Keratinocyte (primary cell): ENCODE measurements around the gene STK17A. TPM values are rescaled to one million over a fixed set of nuclear protein-coding genes. Genes with fewer than 3 reads are reported as not detected.

Experiments used
- DNase-seq: peaks from one replicate; pipeline ENCODE4 v3.0.0-alpha.2; 2011; ENCODE audit warnings: low read depth, missing footprints, low spot score
- FAIRE-seq: peaks from 2 replicates; lab custom pipeline; 2011; peaks lifted over from hg19 to GRCh38; lab: Jason Lieb, UNC
- H2AFZ ChIP-seq: 2 replicates; pipeline ENCODE4 v1.6.0; 2012; ENCODE audit warnings: low read length, control low read depth, inconsistent platforms; ENCODE audit not compliant: control insufficient read depth
- H3K27ac ChIP-seq: 2 replicates; pipeline ENCODE4 v1.5.1; 2011; ENCODE audit warnings: low read length; ENCODE audit not compliant: control insufficient read depth, insufficient read depth
- H3K27me3 ChIP-seq: 3 replicates; pipeline ENCODE4 v1.6.0; 2011; ENCODE audit warnings: low read length; ENCODE audit not compliant: control insufficient read depth, insufficient read depth; ENCODE audit errors: extremely low read depth
- H3K36me3 ChIP-seq, 2 experiments: 2 replicates in 1 of 2; 3 replicates in 1 of 2; pipeline ENCODE4 v1.5.1; 2011; ENCODE audit warnings: low read length in 2 of 2, mild to moderate bottlenecking in 1 of 2; ENCODE audit not compliant: control insufficient read depth in 2 of 2, insufficient read depth in 2 of 2; ENCODE audit errors: extremely low read depth in 1 of 2
- H3K4me1 ChIP-seq: 3 replicates; pipeline ENCODE4 v1.5.1; 2011; ENCODE audit warnings: low read length; ENCODE audit not compliant: control insufficient read depth, insufficient read depth; ENCODE audit errors: extremely low read depth
- H3K4me2 ChIP-seq: 3 replicates; pipeline ENCODE4 v1.6.0; 2011; ENCODE audit warnings: low read depth, low read length; ENCODE audit not compliant: control insufficient read depth, insufficient read depth; ENCODE audit errors: extremely low read depth
- H3K4me3 ChIP-seq, 3 experiments: fragments of 200-600 bp in 1 of 3; sonication (generic) in 1 of 3; 2 replicates in 2 of 3; 3 replicates in 1 of 3; pipeline ENCODE4 v1.5.1; 2011 to 2016; ENCODE audit warnings: low read length in 3 of 3, mild to moderate bottlenecking in 3 of 3, control low read depth in 2 of 3, inconsistent platforms in 1 of 3, low read depth in 1 of 3, mixed read lengths in 1 of 3, mixed run types in 1 of 3, moderate library complexity in 1 of 3; ENCODE audit not compliant: control insufficient read depth in 2 of 3, insufficient read depth in 2 of 3; ENCODE audit errors: extremely low read depth in 1 of 3
- H3K79me2 ChIP-seq: 2 replicates; pipeline ENCODE4 v1.6.0; 2012; ENCODE audit warnings: low read length; ENCODE audit not compliant: control insufficient read depth, insufficient read depth
- H3K9ac ChIP-seq: 3 replicates; pipeline ENCODE4 v1.6.0; 2011; ENCODE audit warnings: low read length; ENCODE audit not compliant: control insufficient read depth, insufficient read depth; ENCODE audit errors: extremely low read depth
- H3K9me1 ChIP-seq: 3 replicates; pipeline ENCODE4 v1.6.0; 2011; ENCODE audit warnings: low read length; ENCODE audit not compliant: control insufficient read depth, insufficient read depth; ENCODE audit errors: extremely low read depth
- H3K9me3 ChIP-seq: 2 replicates; pipeline ENCODE4 v1.5.1; 2012; ENCODE audit warnings: low read depth, low read length; ENCODE audit not compliant: control insufficient read depth
- H4K20me1 ChIP-seq: 3 replicates; pipeline ENCODE4 v1.6.0; 2011; ENCODE audit warnings: low read length; ENCODE audit not compliant: control insufficient read depth, insufficient read depth; ENCODE audit errors: extremely low read depth
- CTCF ChIP-seq, 3 experiments: IDR thresholded peaks in 1 of 3; conservative IDR thresholded peaks in 1 of 3; optimal IDR thresholded peaks in 1 of 3; 2 replicates in 2 of 3; 3 replicates in 1 of 3; pipeline versions ENCODE3 to v1.5.1; 2011; ENCODE audit warnings: low read length in 3 of 3, mild to moderate bottlenecking in 3 of 3, moderate library complexity in 2 of 3, control low read depth in 1 of 3, inconsistent platforms in 1 of 3; ENCODE audit not compliant: insufficient read depth in 2 of 3; ENCODE audit errors: extremely low read depth in 1 of 3
- EZH2 ChIP-seq: IDR thresholded peaks from one replicate; pipeline ENCODE4 v1.6.1; 2012; ENCODE audit warnings: inconsistent platforms, mild to moderate bottlenecking, low read length, moderate library complexity
- dilution Hi-C: fragments of 300-500 bp; cut with MboI; formaldehyde crosslinking; loops from one replicate; pipeline ENCODE4 v1.7.0; 2020; ENCODE audit warnings: low sequenced_read_pairs; ENCODE audit not compliant: extremely low pct_ligation_motif_present
- polyA plus RNA-seq, 5 experiments: library from polyadenylated mRNA; depleted of rRNA in 3 of 5; stranded (reverse) in 3 of 5; stranded (forward) in 1 of 5; unstranded in 1 of 5; fragments of >200 nt; gene quantifications; 1 replicate in 1 of 5; 2 replicates in 3 of 5; 3 replicates in 1 of 5; pipeline versions ENCODE4 v1.2.1 to v1.2.3, GENCODE V29; 2011 to 2012; ENCODE audit warnings: missing spikeins in 2 of 5, low read depth in 1 of 5, low replicate concordance in 1 of 5

STK17A gene
- polyA plus RNA-seq, 1 donor (not counting 4 experiments of a cell fraction or from before 2014, with no cell fraction given): 81.3 TPM

DNA sequence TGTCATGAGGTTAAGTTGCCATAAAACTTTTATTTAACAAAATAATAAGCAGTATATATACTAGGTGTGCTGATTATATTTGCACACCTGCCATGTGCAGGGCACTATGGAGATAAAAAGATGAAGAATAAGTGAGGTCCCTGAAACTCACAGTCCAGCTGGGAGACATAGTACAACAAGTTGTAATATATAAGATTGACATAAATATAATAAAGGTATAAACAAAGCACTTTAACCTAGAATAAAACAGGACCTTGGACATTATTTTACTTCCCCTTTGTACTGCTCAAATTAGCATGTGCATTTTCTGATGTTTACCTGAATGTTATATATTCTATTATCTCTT lies 6.2 kb downstream of the STK17A start:
- no peak for FAIRE-seq
- dilution Hi-C loops: no loop called here

DNA sequence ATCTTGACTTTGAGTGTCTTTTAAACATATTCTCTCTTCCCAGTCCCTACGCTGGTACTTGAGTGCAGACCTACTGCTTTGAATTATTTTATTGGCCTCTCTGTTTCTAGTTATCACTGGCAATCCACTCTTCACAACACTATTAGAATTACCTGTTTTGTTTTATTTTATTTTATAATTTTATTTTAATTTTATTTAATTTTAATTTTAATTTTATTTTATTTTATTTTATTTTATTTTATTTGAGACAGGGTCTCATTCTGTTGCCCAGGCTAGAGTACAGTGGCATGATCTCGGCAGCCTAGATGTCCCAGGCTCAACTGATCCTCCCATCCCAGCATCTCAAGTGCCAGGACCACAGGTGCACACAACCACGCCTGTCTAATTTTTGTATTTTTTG lies 6.8 kb downstream of the STK17A start:
- peaks cover 25% of the 10 kb centered on the region for H4K20me1 ChIP-seq
- H3K9me3 ChIP-seq: no peaks in the 10 kb centered on the region
- dilution Hi-C loops: no loop called here
- H3K27ac ChIP-seq: no peak overlapping the region
- no peak overlapping the region for H3K9ac ChIP-seq
- DNase-seq: no peak
- peaks cover 99% of the 10 kb centered on the region for H3K79me2 ChIP-seq
- no peak for FAIRE-seq
- no peak overlapping the region for H3K4me3 ChIP-seq
- H2AFZ ChIP-seq: no peak overlapping the region
- H3K4me1 ChIP-seq: peaks cover 55% of the 10 kb centered on the region
- H3K36me3 ChIP-seq: peaks cover 0 to 8% of the 10 kb centered on the region in 2 experiments
- H3K27me3 ChIP-seq: no peaks in the 10 kb centered on the region
- TF ChIP-seq EZH2 (no peak), CTCF (optimal IDR thresholded peaks at IDR 0.05 in 1 of 3, IDR thresholded peaks at IDR 0.05 in 1 of 3, conservative IDR thresholded peaks at IDR 0.05 in 1 of 3; ENCODE audit: extremely low read depth in 1 of 3, insufficient read depth in 2 of 3, low read length in 3 of 3) (no peak)
- peaks cover 3% of the 10 kb centered on the region for H3K9me1 ChIP-seq
- no peak overlapping the region for H3K4me2 ChIP-seq

More for the DNA sequence above, 6.2 kb downstream of the STK17A start:
- H3K36me3 ChIP-seq: peaks cover 0 to 8% of the 10 kb centered on the region in 2 experiments
- H3K9ac ChIP-seq: no peak overlapping the region
- H3K9me3 ChIP-seq: no peaks in the 10 kb centered on the region
- H3K27me3 ChIP-seq: no peaks in the 10 kb centered on the region
- no peak overlapping the region for H3K4me2 ChIP-seq
- H3K4me3 ChIP-seq: no peak overlapping the region
- H3K79me2 ChIP-seq: peaks cover 99% of the 10 kb centered on the region
- no peak for DNase-seq
- peaks cover 29% of the 10 kb centered on the region for H4K20me1 ChIP-seq
- peaks cover 3% of the 10 kb centered on the region for H3K9me1 ChIP-seq
- TF ChIP-seq CTCF (optimal IDR thresholded peaks at IDR 0.05 in 1 of 3, IDR thresholded peaks at IDR 0.05 in 1 of 3, conservative IDR thresholded peaks at IDR 0.05 in 1 of 3; ENCODE audit: extremely low read depth in 1 of 3, insufficient read depth in 2 of 3, low read length in 3 of 3): no peak
- no peak for TF ChIP-seq EZH2
- peaks cover 52% of the 10 kb centered on the region for H3K4me1 ChIP-seq
- no peak overlapping the region for H2AFZ ChIP-seq
- peak overlapping the region; percentile 8 for H3K27ac ChIP-seq
